Breast epithelium (tissue), 3 donors: ENCODE data around the gene RC3H1.
"Not testable (repeated sequence)": the region's sequence is repeated elsewhere in the genome, so short reads cannot be mapped to it uniquely, and the experiment has no call there.

ENCODE experiments used
- POLR2A ChIP-seq: fragments of 450-650 bp; IDR thresholded peaks from one replicate; pipeline ENCODE4 v1.6.1; 2016; ENCODE audit warnings: antibody characterized with exemption, mild to moderate bottlenecking, moderate library complexity
- POLR2AphosphoS5 ChIP-seq, 3 donors: sonication (generic); formaldehyde crosslinking; IDR thresholded peaks; one replicate each; pipeline ENCODE4 v1.6.1; 2017; ENCODE audit warnings: antibody characterized with exemption in 3 of 3
- TF ChIP-seq, protein P1 (sequence below), 3 donors: fragments of 450-650 bp; IDR thresholded peaks; one replicate each; pipeline ENCODE4 v1.5.1; 2016 to 2017; ENCODE audit warnings: antibody characterized with exemption in 3 of 3, mild to moderate bottlenecking in 3 of 3, moderate library complexity in 3 of 3

DNA sequence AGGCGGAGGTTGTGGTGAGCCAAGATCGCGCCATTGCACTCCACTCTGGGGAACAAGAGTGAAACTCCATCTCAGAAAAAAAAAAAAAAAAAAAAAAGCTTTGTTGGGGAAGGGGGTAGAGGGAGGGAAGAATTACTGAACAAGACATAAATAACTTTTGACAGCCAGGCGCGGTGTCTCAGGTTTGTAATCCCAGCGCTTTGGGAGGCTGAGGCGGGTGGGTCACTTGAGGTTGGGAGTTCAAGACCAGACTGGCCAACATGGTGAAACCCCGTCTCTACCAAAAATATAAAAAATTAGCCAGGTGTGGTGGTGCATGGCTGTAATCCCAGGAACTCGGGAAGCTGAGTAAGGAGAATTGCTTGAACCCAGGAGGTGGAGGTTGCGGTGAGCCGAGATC, 28.2 kb downstream of the RC3H1 start:
- TF ChIP-seq, protein P1, sequence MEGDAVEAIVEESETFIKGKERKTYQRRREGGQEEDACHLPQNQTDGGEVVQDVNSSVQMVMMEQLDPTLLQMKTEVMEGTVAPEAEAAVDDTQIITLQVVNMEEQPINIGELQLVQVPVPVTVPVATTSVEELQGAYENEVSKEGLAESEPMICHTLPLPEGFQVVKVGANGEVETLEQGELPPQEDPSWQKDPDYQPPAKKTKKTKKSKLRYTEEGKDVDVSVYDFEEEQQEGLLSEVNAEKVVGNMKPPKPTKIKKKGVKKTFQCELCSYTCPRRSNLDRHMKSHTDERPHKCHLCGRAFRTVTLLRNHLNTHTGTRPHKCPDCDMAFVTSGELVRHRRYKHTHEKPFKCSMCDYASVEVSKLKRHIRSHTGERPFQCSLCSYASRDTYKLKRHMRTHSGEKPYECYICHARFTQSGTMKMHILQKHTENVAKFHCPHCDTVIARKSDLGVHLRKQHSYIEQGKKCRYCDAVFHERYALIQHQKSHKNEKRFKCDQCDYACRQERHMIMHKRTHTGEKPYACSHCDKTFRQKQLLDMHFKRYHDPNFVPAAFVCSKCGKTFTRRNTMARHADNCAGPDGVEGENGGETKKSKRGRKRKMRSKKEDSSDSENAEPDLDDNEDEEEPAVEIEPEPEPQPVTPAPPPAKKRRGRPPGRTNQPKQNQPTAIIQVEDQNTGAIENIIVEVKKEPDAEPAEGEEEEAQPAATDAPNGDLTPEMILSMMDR (IDR thresholded peaks at IDR 0.05), result not testable (repeated sequence)
- TF ChIP-seq POLR2A; POLR2AphosphoS5 (IDR thresholded peaks at IDR 0.05): not testable (repeated sequence)
